KMS-11 (cell line): ENCODE data around the gene CHIT1.

Source experiments
- H2AFZ ChIP-seq: fragments of 200-600 bp; sonication (generic); 2 replicates; pipeline ENCODE4 v1.6.1; 2016; ENCODE audit warnings: antibody characterized with exemption, mixed run types, low read depth
- H3K27ac ChIP-seq: fragments of 200-600 bp; sonication (generic); 2 replicates; pipeline ENCODE4 v1.6.1; 2016; ENCODE audit warnings: mild to moderate bottlenecking, mixed run types
- H3K27me3 ChIP-seq: fragments of 200-600 bp; sonication (generic); 2 replicates; pipeline ENCODE4 v1.6.1; 2017; ENCODE audit warnings: mild to moderate bottlenecking, low read depth, mixed run types, moderate library complexity; ENCODE audit not compliant: insufficient read depth
- H3K36me3 ChIP-seq: fragments of 200-600 bp; sonication (generic); 2 replicates; pipeline ENCODE4 v1.6.1; 2017; ENCODE audit warnings: mild to moderate bottlenecking, mixed run types; ENCODE audit not compliant: insufficient read depth
- H3K4me1 ChIP-seq: fragments of 200-600 bp; sonication (generic); 2 replicates; pipeline ENCODE4 v1.6.1; 2016; ENCODE audit warnings: mild to moderate bottlenecking, low read depth, mixed run types; ENCODE audit not compliant: poor library complexity, severe bottlenecking
- H3K4me2 ChIP-seq: fragments of 200-600 bp; sonication (generic); 2 replicates; pipeline ENCODE4 v1.7.0; 2016; ENCODE audit warnings: mild to moderate bottlenecking, mixed run types
- H3K4me3 ChIP-seq: fragments of 200-600 bp; sonication (generic); IDR thresholded peaks from 2 replicates; pipeline ENCODE4 v1.6.1; 2017; ENCODE audit warnings: low read depth, low read length, mixed read lengths; ENCODE audit not compliant: insufficient read depth
- H3K79me2 ChIP-seq: fragments of 200-600 bp; sonication (generic); 2 replicates; pipeline ENCODE4 v1.6.1; 2016; ENCODE audit warnings: low read depth, mixed run types; ENCODE audit not compliant: insufficient read depth
- H3K9ac ChIP-seq: fragments of 200-600 bp; sonication (generic); 2 replicates; pipeline ENCODE4 v1.6.1; 2016; ENCODE audit warnings: mild to moderate bottlenecking, mixed run types
- H4K20me1 ChIP-seq: fragments of 200-600 bp; sonication (generic); 2 replicates; pipeline ENCODE4 v1.6.1; 2016; ENCODE audit warnings: mild to moderate bottlenecking, mixed run types; ENCODE audit not compliant: insufficient read depth
- CTCF ChIP-seq: fragments of 200-600 bp; sonication (generic); conservative IDR thresholded peaks from 2 replicates; pipeline ENCODE4 v1.6.1; 2017; ENCODE audit warnings: low read depth, mild to moderate bottlenecking, antibody characterized with exemption, low read length, moderate library complexity, mixed read lengths

The CHIT1 gene

GRCh38 chr1:203270448-203270847 lies 41.0 kb upstream of the CHIT1 start:
- no peaks in the 10 kb centered on the region for H3K27me3 ChIP-seq
- H3K9ac ChIP-seq, result no peak overlapping the region
- peak overlapping the region; percentile 50; the same call in 1 of the 2 replicates for H2AFZ ChIP-seq
- H3K4me1 ChIP-seq, result peaks cover 77% of the 10 kb centered on the region
- no peak overlapping the region for H3K4me3 ChIP-seq
- H3K4me2 ChIP-seq, result peak overlapping the region; percentile 44; the same call in 1 of the 2 replicates
- TF ChIP-seq CTCF, result peak; percentile 17; the same call in 1 of the 2 replicates
- peaks cover 10% of the 10 kb centered on the region; the same call in 1 of the 2 replicates for H3K79me2 ChIP-seq
- H4K20me1 ChIP-seq, result no peaks in the 10 kb centered on the region
- H3K36me3 ChIP-seq, result no peaks in the 10 kb centered on the region
- H3K27ac ChIP-seq, result peak overlapping the region; percentile 16; the same call in 1 of the 2 replicates

- Histone ChIP-seq H3K27me3 (no peaks in the 10 kb centered on the region), H4K20me1 (no peaks in the 10 kb centered on the region), H3K36me3 (no peaks in the 10 kb centered on the region), H3K4me1 (peaks cover 69% of the 10 kb centered on the region), H3K79me2 (peaks cover 7% of the 10 kb centered on the region; the same call in 1 of the 2 replicates), H3K27ac (no peak overlapping the region), H3K9ac (no peak overlapping the region), H3K4me2 (no peak overlapping the region), H2AFZ (no peak overlapping the region), H3K4me3 (no peak overlapping the region)
- no peak for TF ChIP-seq CTCF
Measured at GRCh38 chr1:203269654-203270020, 40.2 kb upstream of the CHIT1 start.

GRCh38 chr1:203268901-203269653 lies 39.6 kb upstream of the CHIT1 start:
- Histone ChIP-seq H3K4me1 (peaks cover 63% of the 10 kb centered on the region), H2AFZ (peak overlapping the region; percentile 45; the same call in 1 of the 2 replicates), H3K9ac (peak overlapping the region; percentile 11; the same call in 1 of the 2 replicates), H3K36me3 (no peaks in the 10 kb centered on the region), H4K20me1 (no peaks in the 10 kb centered on the region), H3K4me3 (no peak overlapping the region), H3K27me3 (no peaks in the 10 kb centered on the region), H3K79me2 (peaks cover 1% of the 10 kb centered on the region; the same call in 1 of the 2 replicates), H3K27ac (peak overlapping the region; percentile 40; the same call in 1 of the 2 replicates), H3K4me2 (peak overlapping the region; percentile 14; the same call in 1 of the 2 replicates)
- TF ChIP-seq CTCF, result peak; percentile 100

- H3K36me3 ChIP-seq, result no peaks in the 10 kb centered on the region
- TF ChIP-seq CTCF, result no peak
- H3K4me1 ChIP-seq, result peaks cover 53% of the 10 kb centered on the region
- peak overlapping the region; percentile 28; the same call in 1 of the 2 replicates for H3K9ac ChIP-seq
- no peak overlapping the region for H3K27ac ChIP-seq
- H4K20me1 ChIP-seq, result no peaks in the 10 kb centered on the region
- H3K27me3 ChIP-seq, result no peaks in the 10 kb centered on the region
- peak overlapping the region; percentile 97 for H3K4me3 ChIP-seq
- H3K79me2 ChIP-seq, result no peaks in the 10 kb centered on the region
- H3K4me2 ChIP-seq, result peak overlapping the region; percentile 30
- H2AFZ ChIP-seq, result peak overlapping the region; percentile 83
Measured at GRCh38 chr1:203267912-203268311, 38.4 kb upstream of the CHIT1 start.
